H1 (cell line): Measurements from ENCODE around the gene ZNF397. TPM values are rescaled to one million over a fixed set of nuclear protein-coding genes. Genes with fewer than 3 reads are reported as not detected.

ENCODE experiments used
- ASH2L ChIP-seq: fragments of 200-600, 300-600 bp; sonication (generic); IDR thresholded peaks from one replicate; pipeline ENCODE4 v1.7.1; 2017; ENCODE audit warnings: low read length
- CHD7 ChIP-seq: fragments of 300-600 bp; sonication (generic); IDR thresholded peaks from 2 replicates; pipeline ENCODE4 v1.7.1; 2012; ENCODE audit warnings: low read length, moderate library complexity, mild to moderate bottlenecking, inconsistent platforms; ENCODE audit not compliant: insufficient replicate concordance
- CTCF ChIP-seq, 3 experiments: IDR thresholded peaks; 1 replicate in 2 of 3; 2 replicates in 1 of 3; pipeline versions ENCODE4 v1.5.1 to v1.6.1; 2011; ENCODE audit warnings: low read length in 3 of 3, mild to moderate bottlenecking in 3 of 3, inconsistent platforms in 2 of 3, low read depth in 1 of 3, moderate library complexity in 1 of 3; ENCODE audit not compliant: insufficient read depth in 1 of 3; ENCODE audit errors: control extremely low read depth in 1 of 3
- EZH2 ChIP-seq: fragments of 200-600 bp; sonication (generic); IDR thresholded peaks from 2 replicates; pipeline ENCODE4 v1.7.1; 2012; ENCODE audit warnings: low read depth, mild to moderate bottlenecking, moderate library complexity, low read length, inconsistent platforms; ENCODE audit not compliant: severe bottlenecking
- MAFK ChIP-seq: IDR thresholded peaks from 2 replicates; pipeline ENCODE4 v1.6.1; 2012; ENCODE audit warnings: low read depth, mild to moderate bottlenecking, improper control_type of control experiment, low read length
- MAX ChIP-seq: IDR thresholded peaks from 2 replicates; pipeline ENCODE4 v1.6.1; 2012; ENCODE audit warnings: inconsistent platforms
- PHF8 ChIP-seq: fragments of 200-600 bp; sonication (generic); conservative IDR thresholded peaks from 2 replicates; pipeline ENCODE4 v1.7.1; 2012; ENCODE audit warnings: low read depth, mild to moderate bottlenecking, inconsistent platforms, low read length, moderate library complexity
- RXRA ChIP-seq: IDR thresholded peaks from 2 replicates; pipeline ENCODE4 v1.6.1; 2011; ENCODE audit warnings: low read depth, mild to moderate bottlenecking, low read length, moderate library complexity; ENCODE audit not compliant: insufficient read depth
- SIX5 ChIP-seq: IDR thresholded peaks from 2 replicates; pipeline ENCODE4 v1.6.1; 2011; ENCODE audit warnings: mild to moderate bottlenecking, low read depth, low read length
- polyA plus RNA-seq, 7 experiments: library from polyadenylated mRNA; depleted of rRNA in 3 of 7; stranded (reverse) in 5 of 7; unstranded in 2 of 7; fragments of >200 nt in 5 of 7; fragments of 200-250 nt in 2 of 7; gene quantifications; 1 replicate in 5 of 7; 2 replicates in 1 of 7; 4 replicates in 1 of 7; pipeline versions ENCODE4 v1.2.1 to v1.2.3, GENCODE V29; 2011 to 2013; ENCODE audit warnings: missing spikeins in 2 of 7, mixed read lengths in 2 of 7
- total RNA-seq: library from RNA; stranded (reverse); fragmentation: NEBNext Ultra II Directional; extraction: Animal tissue kit (Norgen Biotek cat#: 25700); gene quantifications from 2 replicates; pipeline ENCODE4 v1.2.1, GENCODE V29; 2021

The ZNF397 gene
- total and polyA plus RNA-seq, 2 of the 8 experiments (the other 6 are each of a cell fraction or from before 2014, with no cell fraction given), result 9.8 to 39.5 TPM

GRCh38 chr18:35192415-35192814 is 48.4 kb upstream of the ZNF397 start (continued):
- no peak for TF ChIP-seq CTCF (IDR thresholded peaks at IDR 0.05; ENCODE audit: control extremely low read depth in 1 of 3, insufficient read depth in 1 of 3, low read depth in 1 of 3, low read length in 3 of 3)
- TF ChIP-seq RXRA, result no peak
- no peak for TF ChIP-seq PHF8
- TF ChIP-seq CHD7, result no peak
- no peak for TF ChIP-seq EZH2
- no peak for TF ChIP-seq MAX
- TF ChIP-seq ASH2L, result no peak
- TF ChIP-seq MAFK, result no peak
- TF ChIP-seq SIX5, result no peak
